B cell (primary cell): ENCODE measurements around the gene AHDC1.

Experiments used
- EZH2 ChIP-seq: IDR thresholded peaks from 2 replicates; pipeline ENCODE4 v1.6.1; 2012; ENCODE audit warnings: borderline replicate concordance, low read depth, mild to moderate bottlenecking, moderate library complexity, low read length; ENCODE audit not compliant: insufficient read depth, poor library complexity, severe bottlenecking
- TF ChIP-seq, protein P1 (sequence below): fragments of 200-600 bp; IDR thresholded peaks from one replicate; pipeline ENCODE4 v1.8.0; 2022; ENCODE audit warnings: antibody characterized with exemption, mild to moderate bottlenecking

DNA sequence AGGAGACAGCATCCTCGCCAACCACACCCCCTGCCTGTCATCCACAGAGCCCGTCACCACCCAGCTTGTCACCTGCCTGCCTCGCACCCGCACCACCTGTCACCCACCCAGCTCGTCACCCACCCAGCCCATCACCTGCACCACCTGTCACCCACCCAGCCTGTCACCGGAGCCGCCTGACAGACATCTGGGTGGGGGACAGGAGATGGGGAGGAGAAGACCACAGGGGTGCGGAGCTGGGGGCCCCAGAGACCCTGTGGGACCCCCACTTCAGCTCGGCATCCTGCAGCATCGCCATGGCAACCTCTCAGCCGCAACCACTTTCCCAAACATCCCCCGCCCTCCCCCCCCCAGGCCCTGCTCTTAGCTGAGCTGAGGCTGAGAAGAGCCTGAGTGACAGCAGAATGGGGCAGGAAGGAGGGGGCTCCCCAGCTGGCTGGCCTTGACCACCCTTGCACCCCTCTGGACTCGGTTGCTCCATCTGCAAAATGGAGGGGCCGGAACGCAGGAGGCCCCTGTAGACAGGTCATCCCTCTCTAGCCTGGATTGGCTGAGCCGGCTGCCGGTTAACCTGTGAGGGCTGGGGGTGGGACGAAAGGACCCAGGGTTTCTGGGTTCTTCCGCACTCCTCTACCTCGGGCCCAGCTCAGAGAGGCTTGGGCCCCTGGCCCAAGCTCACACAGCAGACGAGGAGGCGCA is 11.6 kb downstream of the AHDC1 start:
- TF ChIP-seq, protein P1, sequence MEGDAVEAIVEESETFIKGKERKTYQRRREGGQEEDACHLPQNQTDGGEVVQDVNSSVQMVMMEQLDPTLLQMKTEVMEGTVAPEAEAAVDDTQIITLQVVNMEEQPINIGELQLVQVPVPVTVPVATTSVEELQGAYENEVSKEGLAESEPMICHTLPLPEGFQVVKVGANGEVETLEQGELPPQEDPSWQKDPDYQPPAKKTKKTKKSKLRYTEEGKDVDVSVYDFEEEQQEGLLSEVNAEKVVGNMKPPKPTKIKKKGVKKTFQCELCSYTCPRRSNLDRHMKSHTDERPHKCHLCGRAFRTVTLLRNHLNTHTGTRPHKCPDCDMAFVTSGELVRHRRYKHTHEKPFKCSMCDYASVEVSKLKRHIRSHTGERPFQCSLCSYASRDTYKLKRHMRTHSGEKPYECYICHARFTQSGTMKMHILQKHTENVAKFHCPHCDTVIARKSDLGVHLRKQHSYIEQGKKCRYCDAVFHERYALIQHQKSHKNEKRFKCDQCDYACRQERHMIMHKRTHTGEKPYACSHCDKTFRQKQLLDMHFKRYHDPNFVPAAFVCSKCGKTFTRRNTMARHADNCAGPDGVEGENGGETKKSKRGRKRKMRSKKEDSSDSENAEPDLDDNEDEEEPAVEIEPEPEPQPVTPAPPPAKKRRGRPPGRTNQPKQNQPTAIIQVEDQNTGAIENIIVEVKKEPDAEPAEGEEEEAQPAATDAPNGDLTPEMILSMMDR, result no peak
- no peak for TF ChIP-seq EZH2
